IPS DF 19.7 (cell line): Measurements from ENCODE around the gene GPC6.

ENCODE experiments used
- DNase-seq: peaks from one replicate; pipeline ENCODE4 v3.0.0-alpha.2; 2013; ENCODE audit warnings: low read depth, low spot score

The GPC6 gene

GRCh38 chr13:93673885-93674284 is 447.3 kb downstream of the GPC6 start:
- DNase-seq, result no peak

DNA sequence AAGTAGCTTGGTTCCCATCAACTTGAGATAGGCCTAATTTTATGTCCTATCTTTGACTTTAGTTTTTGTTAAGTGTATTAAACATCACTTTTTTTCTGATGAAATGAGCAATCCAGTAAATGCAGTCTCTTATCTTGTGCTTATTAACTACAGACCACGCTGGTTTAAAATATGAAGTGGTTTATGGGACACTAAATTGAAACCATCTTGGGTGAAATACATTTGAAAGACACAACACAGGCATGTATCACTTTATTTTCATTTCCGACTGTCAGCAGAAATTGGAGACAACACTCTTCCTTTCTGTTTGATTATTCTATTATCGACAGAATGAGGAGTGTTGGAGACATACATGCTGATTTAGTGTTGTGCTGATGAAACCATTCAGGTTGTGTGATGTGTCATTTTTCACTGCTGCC is 447.7 kb downstream of the GPC6 start:
- DNase-seq, result no peak

- no peak for DNase-seq
Measured at GRCh38 chr13:93680329-93680728, 453.7 kb downstream of the GPC6 start.

DNA sequence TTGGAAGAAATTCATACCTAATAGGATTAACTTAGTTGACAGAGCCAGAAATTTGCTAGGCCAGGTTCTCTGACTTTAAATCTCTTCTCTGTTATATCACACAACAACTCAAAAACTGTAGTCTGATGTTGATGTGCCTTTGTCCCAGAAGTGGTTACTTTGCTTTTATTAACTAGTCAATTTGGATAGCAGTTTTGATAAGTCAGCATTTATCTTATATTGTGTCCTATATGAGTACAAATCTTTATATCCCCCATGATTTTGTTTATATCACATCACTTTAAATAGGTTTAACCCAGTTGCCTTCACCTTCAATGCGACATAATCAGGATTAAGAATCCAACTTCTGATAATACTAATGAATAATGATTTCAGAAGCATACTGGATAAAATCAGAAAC is 459.3 kb downstream of the GPC6 start:
- no peak for DNase-seq

- DNase-seq, result no peak
Measured at GRCh38 chr13:93686399-93686798, 459.8 kb downstream of the GPC6 start.

GRCh38 chr13:93687261-93687660 is 460.7 kb downstream of the GPC6 start:
- DNase-seq, result no peak

- DNase-seq, result no peak
Measured at GRCh38 chr13:93689333-93689732, 462.7 kb downstream of the GPC6 start.

- DNase-seq, result no peak
Measured at GRCh38 chr13:93690139-93690538, 463.5 kb downstream of the GPC6 start.

DNA sequence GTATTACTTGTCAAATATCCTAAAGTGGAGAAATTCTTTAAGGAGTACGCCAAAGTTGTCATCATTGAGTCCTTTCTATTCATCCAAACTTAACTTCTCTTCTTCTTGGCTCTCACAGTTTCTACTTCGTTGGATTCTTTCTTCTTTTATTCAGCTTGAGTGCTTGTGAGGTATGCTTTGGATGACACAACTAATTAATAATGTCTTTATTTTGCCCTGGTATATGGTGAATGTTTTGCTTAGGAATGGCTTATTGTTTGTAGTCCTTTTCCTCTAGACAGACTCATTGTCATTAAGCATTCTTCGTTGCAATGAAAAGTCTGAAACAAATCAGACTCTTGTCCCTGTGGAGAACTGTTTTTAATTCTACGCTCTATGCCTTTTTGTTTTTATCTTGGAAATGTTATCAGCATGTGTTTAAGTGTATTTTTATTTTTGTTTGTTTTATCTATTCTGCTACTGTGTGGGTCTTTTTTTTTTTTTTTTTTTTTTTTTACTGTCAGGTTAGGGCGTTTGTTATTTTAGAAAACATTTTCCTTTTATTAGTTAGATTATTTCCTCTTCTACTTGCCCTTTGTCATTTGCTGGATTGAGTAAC is 471.5 kb downstream of the GPC6 start:
- DNase-seq, result no peak

- no peak for DNase-seq
Measured at GRCh38 chr13:93700115-93700514, 473.5 kb downstream of the GPC6 start.

DNA sequence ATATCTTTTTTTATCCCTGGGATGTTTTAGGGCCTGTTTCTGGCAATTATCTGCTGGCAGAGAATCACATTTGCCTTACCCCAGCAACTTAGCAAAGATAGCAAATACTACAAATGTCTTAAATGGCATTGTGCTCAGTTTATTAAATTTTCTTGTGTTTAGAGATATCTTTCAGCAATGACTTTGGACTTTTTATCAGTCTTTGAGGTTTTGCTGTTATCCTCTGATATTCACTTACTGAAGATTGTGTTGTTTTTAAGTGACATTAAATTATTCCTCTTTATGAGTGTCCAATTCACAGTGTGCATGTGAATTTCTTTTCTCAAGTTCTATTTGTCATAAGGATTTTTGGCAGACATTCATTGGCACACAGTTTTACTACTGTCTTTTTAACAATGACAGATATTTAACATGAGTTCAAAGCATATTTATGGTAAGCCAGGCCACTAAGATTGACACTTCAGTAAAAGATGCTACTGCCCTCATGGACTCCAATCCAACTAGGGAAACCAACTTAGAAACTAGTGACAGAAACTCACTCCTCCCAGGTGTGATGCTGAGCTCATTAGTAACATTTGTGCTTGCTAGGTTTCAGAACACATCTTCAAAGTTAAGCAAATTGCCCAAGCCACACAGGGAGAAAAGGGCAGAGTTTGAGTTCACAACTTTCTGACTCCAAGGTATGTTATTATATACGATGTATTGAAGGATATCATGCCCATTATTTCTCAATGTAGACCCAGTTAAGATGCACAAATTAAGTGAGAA is 481.9 kb downstream of the GPC6 start:
- no peak for DNase-seq

DNA sequence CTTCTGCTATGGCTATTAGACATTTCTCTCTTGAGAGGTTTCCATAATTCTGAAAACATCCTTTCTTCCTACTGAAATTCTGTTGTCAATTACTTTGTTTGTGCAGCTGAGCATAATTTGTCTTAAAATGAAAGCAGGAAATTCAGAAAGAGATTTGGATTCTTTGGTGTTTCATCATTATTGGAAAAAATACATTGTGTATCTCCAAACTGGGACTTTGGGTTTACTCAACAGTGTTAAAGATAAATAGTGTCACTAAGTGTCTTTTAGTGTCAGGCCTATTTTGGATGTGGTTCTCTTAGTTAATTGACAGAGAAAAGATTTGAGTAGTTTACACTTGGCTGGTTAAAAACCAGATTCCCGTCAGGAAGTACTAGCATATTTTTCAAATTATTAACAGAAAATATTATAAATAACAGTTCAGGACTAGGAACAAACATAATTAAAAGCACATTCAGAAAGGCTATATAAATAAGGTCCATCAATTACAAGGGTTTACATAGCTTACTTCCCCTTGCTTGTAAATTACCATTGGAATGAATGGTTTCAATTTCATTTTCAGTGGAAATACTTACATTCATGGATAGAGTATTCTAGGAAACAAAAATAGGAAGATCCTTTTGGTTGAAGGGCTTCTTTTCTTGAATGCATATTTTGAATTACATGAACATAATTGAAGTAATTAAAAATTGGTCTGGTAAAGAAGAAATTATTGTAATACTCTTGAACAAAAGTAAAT is 483.1 kb downstream of the GPC6 start:
- no peak for DNase-seq

DNA sequence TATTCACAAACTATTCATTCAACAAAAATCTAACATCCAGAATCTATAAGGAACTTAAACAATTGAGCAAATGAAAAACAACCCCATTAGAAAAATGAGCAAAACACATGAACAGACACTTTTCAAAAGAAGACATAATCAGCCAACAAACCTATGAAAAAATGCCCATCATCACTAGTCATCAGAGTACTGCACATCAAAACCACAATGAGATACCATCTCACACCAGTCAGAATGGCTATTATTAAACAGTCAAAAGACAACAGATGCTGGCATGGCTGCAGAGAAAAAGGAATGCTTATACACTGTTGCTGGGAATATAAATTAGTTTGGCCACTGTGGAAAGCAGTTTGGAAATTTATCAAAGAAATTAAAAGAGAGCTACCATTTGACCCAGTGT is 487.6 kb downstream of the GPC6 start:
- no peak for DNase-seq

- DNase-seq, result no peak
Measured at GRCh38 chr13:93715866-93716265, 489.3 kb downstream of the GPC6 start.

DNA sequence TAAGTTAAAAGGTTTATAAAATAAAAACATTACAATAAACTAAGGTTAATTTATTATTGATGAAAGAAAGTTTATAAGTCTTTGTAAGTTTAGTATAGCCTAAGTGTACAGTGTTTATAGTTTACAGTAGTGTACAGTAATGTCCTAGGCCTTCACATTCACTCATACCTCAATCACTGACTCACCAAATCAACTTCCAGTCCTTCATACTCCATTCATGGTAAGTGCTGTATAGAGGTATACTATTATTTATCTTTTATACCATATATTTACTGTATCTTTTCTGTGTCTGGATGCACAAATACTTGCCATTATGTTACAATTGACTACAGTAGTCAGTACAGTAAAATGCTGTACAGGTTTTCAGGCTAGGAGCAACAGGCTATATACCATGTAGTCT is 490.0 kb downstream of the GPC6 start:
- no peak for DNase-seq

- DNase-seq, result no peak
Measured at GRCh38 chr13:93721483-93721882, 494.9 kb downstream of the GPC6 start.

GRCh38 chr13:93723316-93723715 is 496.7 kb downstream of the GPC6 start:
- no peak for DNase-seq

- DNase-seq, result no peak
Measured at GRCh38 chr13:93724187-93724586, 497.6 kb downstream of the GPC6 start.

- DNase-seq, result no peak
Measured at GRCh38 chr13:93726173-93726957, 499.8 kb downstream of the GPC6 start.

DNA sequence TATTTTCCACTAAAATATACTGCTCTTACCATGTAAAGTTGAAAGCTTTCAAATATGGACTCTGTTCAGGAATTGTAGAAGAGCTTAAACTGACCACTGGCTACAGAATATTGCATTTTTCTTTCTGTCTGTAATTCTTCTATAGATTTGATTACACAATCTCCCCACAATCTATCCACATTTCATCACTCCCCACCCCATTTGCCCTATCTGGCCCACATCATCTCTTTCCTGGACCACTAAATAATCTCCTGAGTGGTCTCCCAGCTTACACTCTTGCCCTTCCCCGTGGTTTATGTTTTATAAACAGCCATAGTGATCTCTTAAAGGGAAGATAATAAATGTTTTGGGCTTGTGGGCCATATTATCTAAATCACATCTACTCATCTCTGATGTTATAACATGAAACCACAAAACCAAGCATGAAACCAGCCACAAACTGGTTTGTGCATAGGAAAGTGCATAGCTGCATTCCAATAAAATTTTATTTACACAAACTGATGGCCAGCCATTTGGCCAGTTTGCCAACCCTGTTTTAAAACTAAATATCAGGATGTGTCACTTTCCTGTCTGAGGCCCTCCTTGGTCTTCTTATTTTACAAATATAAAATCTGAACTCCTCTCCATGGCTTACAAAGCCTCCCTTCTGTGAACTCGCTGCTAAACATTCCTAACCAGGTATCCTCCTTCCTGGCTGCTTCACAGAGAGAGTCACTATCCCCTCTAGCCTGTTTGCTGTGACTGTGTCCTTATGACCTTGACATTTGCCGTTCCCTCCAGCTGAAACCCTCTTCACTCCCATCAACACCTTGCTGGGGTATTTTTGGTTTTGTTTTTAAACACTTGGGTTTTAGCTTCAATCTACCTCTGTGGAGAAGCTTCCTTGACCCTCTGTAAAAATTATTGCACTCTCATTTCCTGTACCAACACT is 500.9 kb downstream of the GPC6 start:
- DNase-seq, result no peak

DNA sequence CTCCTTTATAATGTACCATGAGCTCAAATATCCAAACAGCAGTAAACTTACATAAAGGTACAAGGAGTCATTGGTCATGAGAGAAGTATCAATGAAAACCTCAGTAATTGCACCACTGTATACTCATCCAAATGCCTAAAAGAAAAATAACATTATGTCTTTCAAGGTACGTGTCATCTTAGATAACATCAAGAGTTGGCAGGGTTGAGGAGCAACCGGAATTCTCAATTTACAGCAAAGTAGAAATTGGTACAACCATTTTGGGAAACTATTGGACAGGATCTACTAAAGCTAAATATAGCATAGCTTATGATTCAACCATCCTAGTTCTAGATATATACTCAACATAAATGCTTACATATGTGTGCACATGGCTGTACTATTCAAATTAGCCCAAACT is 502.8 kb downstream of the GPC6 start:
- no peak for DNase-seq
